DND-41 (cell line): Measurements from ENCODE around the gene GRXCR1.

Experiments used
- ATAC-seq: fragments of 200-7000 bp; cut with Tn5 transposase; 3 replicates; pipeline ENCODE4 v1.9.1; 2021; ENCODE audit warnings: low read depth; ENCODE audit not compliant: insufficient read depth
- DNase-seq: peaks from one replicate; pipeline ENCODE4 v3.0.0-alpha.2; 2020
- H2AFZ ChIP-seq: 2 replicates; pipeline ENCODE4 v1.6.0; 2012; ENCODE audit warnings: low read depth, low read length
- H3K27ac ChIP-seq: 2 replicates; pipeline ENCODE4 v1.5.1; 2012; ENCODE audit warnings: low read length, inconsistent platforms
- H3K27me3 ChIP-seq: fragments of 200-600 bp; sonication (generic); 2 replicates; pipeline ENCODE4 v1.6.0; 2012; ENCODE audit warnings: low read length, mild to moderate bottlenecking, inconsistent platforms; ENCODE audit not compliant: insufficient read depth, poor library complexity
- H3K36me3 ChIP-seq: 2 replicates; pipeline ENCODE4 v1.5.1; 2012; ENCODE audit warnings: low read length, inconsistent platforms; ENCODE audit not compliant: insufficient read depth
- H3K4me1 ChIP-seq: 2 replicates; pipeline ENCODE4 v1.5.1; 2012; ENCODE audit warnings: mild to moderate bottlenecking, low read length; ENCODE audit not compliant: insufficient read depth
- H3K4me2 ChIP-seq: 2 replicates; pipeline ENCODE4 v1.6.0; 2012; ENCODE audit warnings: mild to moderate bottlenecking, moderate library complexity, low read length, inconsistent platforms; ENCODE audit not compliant: insufficient read depth
- H3K4me3 ChIP-seq, 2 experiments: fragments of 200-600 bp in 1 of 2; shearing (Covaris generic) in 1 of 2; 2 replicates each; pipeline ENCODE4 v1.5.1; 2012 to 2016; ENCODE audit warnings: inconsistent platforms in 2 of 2, low read length in 2 of 2, mild to moderate bottlenecking in 2 of 2, low read depth in 1 of 2, moderate library complexity in 1 of 2
- H3K79me2 ChIP-seq: 2 replicates; pipeline ENCODE4 v1.6.0; 2012; ENCODE audit warnings: low read length, inconsistent platforms; ENCODE audit not compliant: insufficient read depth
- H3K9ac ChIP-seq: 2 replicates; pipeline ENCODE4 v1.6.0; 2012; ENCODE audit warnings: low read depth, mild to moderate bottlenecking, inconsistent platforms, low read length, moderate library complexity
- H3K9me3 ChIP-seq: 2 replicates; pipeline ENCODE4 v1.5.1; 2012; ENCODE audit warnings: low read length, moderate library complexity, mild to moderate bottlenecking, inconsistent platforms; ENCODE audit not compliant: insufficient read depth, severe bottlenecking
- H4K20me1 ChIP-seq: 2 replicates; pipeline ENCODE4 v1.6.0; 2012; ENCODE audit warnings: low read length; ENCODE audit not compliant: insufficient read depth
- EZH2 ChIP-seq: IDR thresholded peaks from 3 replicates; pipeline ENCODE4 v1.6.1; 2012; ENCODE audit warnings: borderline replicate concordance, low read depth, mild to moderate bottlenecking, moderate library complexity, low read length, inconsistent platforms; ENCODE audit not compliant: severe bottlenecking
- TF ChIP-seq, protein P1 (sequence below): IDR thresholded peaks from 2 replicates; pipeline ENCODE4 v1.5.1; 2012; ENCODE audit warnings: borderline replicate concordance, low read length, moderate library complexity, mild to moderate bottlenecking; ENCODE audit not compliant: poor library complexity, severe bottlenecking; ENCODE audit errors: extremely low read depth

The GRXCR1 gene

DNA sequence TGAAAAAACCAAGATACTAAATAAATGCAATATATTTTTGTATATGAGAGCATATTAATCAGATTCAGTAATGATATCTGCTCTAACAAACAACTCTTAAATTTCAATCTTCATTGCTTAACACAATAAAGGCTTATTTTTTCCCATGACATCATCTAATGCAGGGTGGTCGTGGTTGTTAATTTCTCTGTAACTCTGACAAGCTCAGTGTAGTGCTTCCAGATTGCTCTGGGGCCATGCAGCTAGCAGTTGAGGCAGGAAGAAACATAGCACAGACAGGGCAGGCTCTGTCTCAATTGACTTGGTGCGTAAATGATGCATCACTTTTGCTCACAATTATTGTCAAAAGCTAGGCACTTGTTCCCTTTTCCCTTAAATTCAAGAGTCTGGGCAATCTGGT is 869 bp upstream of the GRXCR1 start:
- Histone ChIP-seq H3K4me2 (no peak overlapping the region), H3K79me2 (no peaks in the 10 kb centered on the region), H3K36me3 (no peaks in the 10 kb centered on the region), H3K4me3 (no peak overlapping the region), H3K27me3 (no peaks in the 10 kb centered on the region), H3K4me1 (no peaks in the 10 kb centered on the region), H4K20me1 (no peaks in the 10 kb centered on the region), H3K27ac (no peak overlapping the region), H3K9ac (no peak overlapping the region), H3K9me3 (no peaks in the 10 kb centered on the region), H2AFZ (no peak overlapping the region)
- no peak for TF ChIP-seq EZH2
- TF ChIP-seq, protein P1, sequence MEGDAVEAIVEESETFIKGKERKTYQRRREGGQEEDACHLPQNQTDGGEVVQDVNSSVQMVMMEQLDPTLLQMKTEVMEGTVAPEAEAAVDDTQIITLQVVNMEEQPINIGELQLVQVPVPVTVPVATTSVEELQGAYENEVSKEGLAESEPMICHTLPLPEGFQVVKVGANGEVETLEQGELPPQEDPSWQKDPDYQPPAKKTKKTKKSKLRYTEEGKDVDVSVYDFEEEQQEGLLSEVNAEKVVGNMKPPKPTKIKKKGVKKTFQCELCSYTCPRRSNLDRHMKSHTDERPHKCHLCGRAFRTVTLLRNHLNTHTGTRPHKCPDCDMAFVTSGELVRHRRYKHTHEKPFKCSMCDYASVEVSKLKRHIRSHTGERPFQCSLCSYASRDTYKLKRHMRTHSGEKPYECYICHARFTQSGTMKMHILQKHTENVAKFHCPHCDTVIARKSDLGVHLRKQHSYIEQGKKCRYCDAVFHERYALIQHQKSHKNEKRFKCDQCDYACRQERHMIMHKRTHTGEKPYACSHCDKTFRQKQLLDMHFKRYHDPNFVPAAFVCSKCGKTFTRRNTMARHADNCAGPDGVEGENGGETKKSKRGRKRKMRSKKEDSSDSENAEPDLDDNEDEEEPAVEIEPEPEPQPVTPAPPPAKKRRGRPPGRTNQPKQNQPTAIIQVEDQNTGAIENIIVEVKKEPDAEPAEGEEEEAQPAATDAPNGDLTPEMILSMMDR, result no peak
- DNase-seq (no peak), ATAC-seq (no peak)

DNA sequence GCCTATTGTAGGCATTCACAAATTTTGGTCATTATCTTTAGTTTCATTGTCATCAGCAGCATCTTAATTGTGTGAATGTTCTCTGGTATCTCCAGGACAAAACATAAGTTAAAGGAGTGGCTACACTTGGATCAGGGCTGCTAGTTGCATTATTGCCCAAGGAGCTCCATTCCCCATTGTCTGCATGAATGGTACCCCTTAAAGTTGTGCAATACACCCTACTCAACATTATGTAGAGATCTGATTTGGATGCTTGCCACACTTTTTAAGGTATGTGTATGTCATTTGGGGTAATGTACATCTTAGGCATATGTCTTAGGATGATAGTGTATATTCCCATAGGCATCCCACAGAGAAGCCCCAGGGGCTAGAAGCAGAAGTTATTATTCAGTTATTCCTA is 2.9 kb downstream of the GRXCR1 start:
- H3K9ac ChIP-seq, result no peak overlapping the region
- H2AFZ ChIP-seq, result no peak overlapping the region
- H3K27me3 ChIP-seq, result no peaks in the 10 kb centered on the region
- H3K4me1 ChIP-seq, result no peaks in the 10 kb centered on the region
- H3K4me3 ChIP-seq, result no peak overlapping the region
- H3K9me3 ChIP-seq, result no peaks in the 10 kb centered on the region
- no peak for TF ChIP-seq EZH2
- TF ChIP-seq, protein P1, result no peak
- no peaks in the 10 kb centered on the region for H4K20me1 ChIP-seq
- H3K27ac ChIP-seq, result no peak overlapping the region
- ATAC-seq (no peak), DNase-seq (no peak)
- H3K4me2 ChIP-seq, result no peak overlapping the region
- no peaks in the 10 kb centered on the region for H3K79me2 ChIP-seq
- no peaks in the 10 kb centered on the region for H3K36me3 ChIP-seq

DNA sequence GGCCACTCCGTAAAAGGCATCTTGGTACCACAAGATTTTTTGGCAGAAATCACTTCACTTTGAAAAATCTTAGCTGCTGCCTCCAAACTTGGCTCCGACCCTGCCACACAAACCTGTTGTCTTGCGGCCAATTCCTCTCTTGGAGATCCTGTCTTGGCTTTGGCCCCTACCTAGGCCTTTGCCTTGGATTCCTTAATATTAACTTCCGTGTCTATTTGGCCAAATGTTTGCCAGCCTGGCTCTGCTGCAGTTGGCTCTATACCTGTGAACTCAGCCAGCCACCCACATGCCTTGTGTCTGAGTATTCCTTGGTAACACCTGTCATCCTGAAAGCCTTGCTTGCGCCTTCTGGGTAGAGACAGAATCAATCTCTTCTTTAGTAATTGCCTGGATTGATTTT is 12.5 kb downstream of the GRXCR1 start:
- TF ChIP-seq, protein P1, result no peak
- no peak for TF ChIP-seq EZH2
- no peak overlapping the region for H3K9ac ChIP-seq

DNA sequence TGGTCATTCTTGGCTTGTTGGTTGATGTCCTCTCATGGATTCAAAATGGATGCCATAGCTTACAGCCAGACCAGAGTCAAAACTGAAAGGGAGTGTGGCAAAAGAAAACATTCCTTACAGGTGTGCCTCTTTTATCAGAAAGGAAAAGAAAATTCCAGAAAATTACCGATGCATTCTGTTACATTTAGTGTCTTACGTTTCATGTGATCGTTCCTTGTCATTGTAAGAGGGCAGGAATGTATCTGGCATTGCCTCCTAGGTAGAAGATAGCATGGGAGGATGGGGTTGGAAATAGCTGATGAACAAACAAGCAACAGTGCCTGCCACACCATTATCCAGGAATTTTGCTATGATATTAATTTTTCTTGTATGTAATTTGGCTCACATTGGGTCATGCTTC is 13.1 kb downstream of the GRXCR1 start:
- no peaks in the 10 kb centered on the region for H3K9me3 ChIP-seq
- TF ChIP-seq, protein P1, result no peak
- no peak for TF ChIP-seq EZH2

More for the DNA sequence above, 12.5 kb downstream of the GRXCR1 start:
- no peak overlapping the region for H2AFZ ChIP-seq
- H3K36me3 ChIP-seq, result no peaks in the 10 kb centered on the region
- no peak overlapping the region for H3K4me2 ChIP-seq
- DNase-seq (no peak), ATAC-seq (no peak)
- H3K27ac ChIP-seq, result no peak overlapping the region
- no peaks in the 10 kb centered on the region for H3K79me2 ChIP-seq
- no peaks in the 10 kb centered on the region for H3K9me3 ChIP-seq
- H3K4me1 ChIP-seq, result no peaks in the 10 kb centered on the region
- H3K4me3 ChIP-seq, result no peak overlapping the region
- no peaks in the 10 kb centered on the region for H4K20me1 ChIP-seq
- no peaks in the 10 kb centered on the region for H3K27me3 ChIP-seq

More for the DNA sequence above, 13.1 kb downstream of the GRXCR1 start:
- Histone ChIP-seq H3K79me2 (no peaks in the 10 kb centered on the region), H2AFZ (no peak overlapping the region), H4K20me1 (no peaks in the 10 kb centered on the region), H3K4me2 (no peak overlapping the region), H3K4me1 (no peaks in the 10 kb centered on the region), H3K9ac (no peak overlapping the region), H3K4me3 (no peak overlapping the region), H3K36me3 (no peaks in the 10 kb centered on the region), H3K27me3 (no peaks in the 10 kb centered on the region), H3K27ac (no peak overlapping the region)
- ATAC-seq, result no peak
- DNase-seq, result no peak
